Measurements from ENCODE around the gene SORT1. TPM values are rescaled to one million over a fixed set of nuclear protein-coding genes. Genes with fewer than 3 reads are reported as not detected.

The SORT1 gene
- total RNA-seq, 1 donor: 38.4 TPM

- no peak for TF ChIP-seq CTCF (IDR thresholded peaks at IDR 0.05; ENCODE audit: insufficient read depth, low read depth, low read length)
- DNase-seq (ENCODE audit: low read depth): no peak
- no peak overlapping the region for H3K4me3 ChIP-seq (ENCODE audit: low read depth, low read length)
Observed at GRCh38 chr1:109331113-109331512, 66.6 kb downstream of the SORT1 start.

GRCh38 chr1:109327285-109327684 is 70.4 kb downstream of the SORT1 start:
- H3K4me3 ChIP-seq (ENCODE audit: low read depth, low read length): no peak overlapping the region
- no peak for TF ChIP-seq CTCF (IDR thresholded peaks at IDR 0.05; ENCODE audit: insufficient read depth, low read depth, low read length)
- DNase-seq (ENCODE audit: low read depth): no peak

- H3K4me3 ChIP-seq (ENCODE audit: low read depth, low read length): no peak overlapping the region
- DNase-seq (ENCODE audit: low read depth): no peak
- no peak for TF ChIP-seq CTCF (IDR thresholded peaks at IDR 0.05; ENCODE audit: insufficient read depth, low read depth, low read length)
Observed at GRCh38 chr1:109322974-109323373, 74.7 kb downstream of the SORT1 start.

DNA sequence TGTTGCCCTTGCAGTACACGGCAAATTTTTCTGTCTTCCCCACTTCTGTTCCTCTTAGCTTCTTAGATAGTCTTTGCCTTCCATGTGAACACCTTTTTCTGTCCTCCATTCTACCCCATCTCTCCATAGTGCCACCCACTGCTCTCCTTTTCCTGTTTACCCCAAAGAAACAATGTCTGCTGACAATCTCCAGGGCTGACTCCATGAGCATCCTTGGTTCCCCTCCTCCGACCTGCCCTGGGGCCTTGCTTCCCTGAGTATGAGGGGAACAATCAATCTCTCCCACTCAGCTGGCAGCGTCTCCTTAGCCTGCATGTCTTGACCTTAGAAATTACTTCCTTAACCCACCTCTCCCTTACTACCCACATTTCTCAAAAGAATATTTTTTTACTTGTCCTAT is 78.6 kb downstream of the SORT1 start:
- no peak for TF ChIP-seq CTCF (IDR thresholded peaks at IDR 0.05; ENCODE audit: insufficient read depth, low read depth, low read length)
- no peak overlapping the region for H3K4me3 ChIP-seq (ENCODE audit: low read depth, low read length)
- no peak for DNase-seq (ENCODE audit: low read depth)

GRCh38 chr1:109316506-109316905 is 81.2 kb downstream of the SORT1 start:
- no peak overlapping the region for H3K4me3 ChIP-seq (ENCODE audit: low read depth, low read length)
- DNase-seq (ENCODE audit: low read depth): no peak
- no peak for TF ChIP-seq CTCF (IDR thresholded peaks at IDR 0.05; ENCODE audit: insufficient read depth, low read depth, low read length)

DNA sequence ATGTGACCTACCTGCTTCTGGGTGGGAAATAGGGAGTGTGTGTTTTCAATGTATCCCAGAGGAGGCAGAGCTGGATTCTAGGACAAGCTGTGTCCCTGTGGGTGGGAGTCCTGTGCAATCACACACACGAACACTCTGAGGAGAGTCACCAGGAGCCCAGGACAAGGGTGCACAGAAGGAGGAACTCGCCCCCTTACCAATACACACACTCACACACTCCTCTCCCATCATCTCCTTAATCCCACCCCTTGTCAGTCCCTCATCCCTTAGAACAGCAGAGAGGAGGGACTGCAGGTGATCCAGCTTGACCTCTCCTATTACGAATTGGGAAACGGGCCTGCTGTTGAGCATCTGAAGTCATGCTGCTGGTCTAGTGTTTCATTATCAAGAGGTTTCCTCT is 82.4 kb downstream of the SORT1 start:
- no peak for TF ChIP-seq CTCF (IDR thresholded peaks at IDR 0.05; ENCODE audit: insufficient read depth, low read depth, low read length)
- DNase-seq (ENCODE audit: low read depth): no peak
- H3K4me3 ChIP-seq (ENCODE audit: low read depth, low read length): no peak overlapping the region

- DNase-seq (ENCODE audit: low read depth): no peak
Observed at GRCh38 chr1:109314795-109315194, 82.9 kb downstream of the SORT1 start.

More at GRCh38 chr1:109314795-109315194, 82.9 kb downstream of the SORT1 start:
- no peak for TF ChIP-seq CTCF (IDR thresholded peaks at IDR 0.05; ENCODE audit: insufficient read depth, low read depth, low read length)
- H3K4me3 ChIP-seq (ENCODE audit: low read depth, low read length): no peak overlapping the region
